NB4 (cell line): ENCODE results near the gene HLF.

Source experiments
- DNase-seq: peaks from one replicate; pipeline ENCODE4 v3.0.0; 2010; ENCODE audit warnings: low read depth
- H3K4me3 ChIP-seq: one replicate; pipeline ENCODE4 v1.5.1; 2011; ENCODE audit warnings: mild to moderate bottlenecking, low read depth, low read length, moderate library complexity
- CTCF ChIP-seq: IDR thresholded peaks from one replicate; pipeline ENCODE4 v1.5.1; 2012; ENCODE audit warnings: low read depth, low read length
- MAX ChIP-seq: IDR thresholded peaks from 2 replicates; pipeline ENCODE4 v1.6.1; 2011; ENCODE audit warnings: low read depth, low read length
- MYC ChIP-seq: IDR thresholded peaks from 2 replicates; pipeline ENCODE4 v1.6.1; 2011; ENCODE audit warnings: low read depth, low read length
- POLR2A ChIP-seq: IDR thresholded peaks from 2 replicates; pipeline ENCODE4 v1.6.1; 2011; ENCODE audit warnings: mild to moderate bottlenecking; ENCODE audit not compliant: insufficient read length; ENCODE audit errors: extremely low read depth

The HLF gene

GRCh38 chr17:55269894-55270293, 5.1 kb downstream of the HLF start:
- TF ChIP-seq MYC (no peak), CTCF (no peak), MAX (no peak), POLR2A (no peak)
- DNase-seq: no peak
- no peak overlapping the region for H3K4me3 ChIP-seq

- no peak overlapping the region for H3K4me3 ChIP-seq
- no peak for DNase-seq
- no peak for TF ChIP-seq CTCF
- no peak for TF ChIP-seq MYC
- TF ChIP-seq MAX: no peak
- no peak for TF ChIP-seq POLR2A
These were observed 6.4 kb downstream of the HLF start for GRCh38 chr17:55271223-55271571.

GRCh38 chr17:55271958-55272710, 7.4 kb downstream of the HLF start:
- H3K4me3 ChIP-seq: no peak overlapping the region
- no peak for TF ChIP-seq POLR2A
- TF ChIP-seq MYC: no peak
- TF ChIP-seq MAX: no peak
- no peak for TF ChIP-seq CTCF
- no peak for DNase-seq

GRCh38 chr17:55272711-55273578, 8.2 kb downstream of the HLF start:
- DNase-seq: no peak
- no peak for TF ChIP-seq POLR2A
- no peak for TF ChIP-seq CTCF
- TF ChIP-seq MAX: no peak
- TF ChIP-seq MYC: no peak
- H3K4me3 ChIP-seq: no peak overlapping the region

GRCh38 chr17:55273579-55274354, 9.0 kb downstream of the HLF start:
- DNase-seq: no peak
- TF ChIP-seq CTCF (no peak), MAX (no peak), POLR2A (no peak), MYC (no peak)
- H3K4me3 ChIP-seq: no peak overlapping the region
